Effector memory CD4-positive, alpha-beta T cell (primary cell): Measurements from ENCODE around the gene KIAA1755.

Experiments
- DNase-seq, 3 donors: peaks; one replicate each; pipeline ENCODE4 v3.0.0-alpha.2; 2020
- H3K27ac ChIP-seq: 2 replicates; pipeline ENCODE4 v1.7.0; 2013; ENCODE audit warnings: mild to moderate bottlenecking, low read length, moderate library complexity; ENCODE audit not compliant: insufficient read depth, poor library complexity, severe bottlenecking
- H3K27me3 ChIP-seq: replicated peaks from 2 replicates; pipeline ENCODE4 v1.7.0; 2013; ENCODE audit warnings: mild to moderate bottlenecking, low read length; ENCODE audit not compliant: insufficient read depth, control insufficient read depth, poor library complexity, severe bottlenecking
- H3K36me3 ChIP-seq: 2 replicates; pipeline ENCODE4 v1.7.0; 2013; ENCODE audit warnings: mild to moderate bottlenecking, low read length, moderate library complexity; ENCODE audit not compliant: control insufficient read depth, insufficient read depth
- H3K4me1 ChIP-seq: 2 replicates; pipeline ENCODE4 v1.7.0; 2013; ENCODE audit warnings: low read length, mild to moderate bottlenecking; ENCODE audit not compliant: control insufficient read depth, insufficient read depth, poor library complexity, severe bottlenecking
- H3K4me3 ChIP-seq: 2 replicates; pipeline ENCODE4 v1.7.0; 2013; ENCODE audit warnings: low read length, low read depth, mild to moderate bottlenecking; ENCODE audit not compliant: insufficient read depth, poor library complexity, severe bottlenecking
- H3K9me3 ChIP-seq: 2 replicates; pipeline ENCODE4 v1.7.0; 2013; ENCODE audit warnings: mild to moderate bottlenecking, low read length, moderate library complexity; ENCODE audit not compliant: control insufficient read depth

The KIAA1755 gene

GRCh38 chr20:38214256-38215193, 46.0 kb downstream of the KIAA1755 start:
- H3K27ac ChIP-seq = no peak overlapping the region
- H3K36me3 ChIP-seq = no peaks in the 10 kb centered on the region
- no peaks in the 10 kb centered on the region for H3K9me3 ChIP-seq
- H3K27me3 ChIP-seq = no peaks in the 10 kb centered on the region
- no peaks in the 10 kb centered on the region for H3K4me1 ChIP-seq
- no peak for DNase-seq
- H3K4me3 ChIP-seq = no peak overlapping the region

- Histone ChIP-seq H3K4me3 (no peak overlapping the region), H3K9me3 (no peaks in the 10 kb centered on the region), H3K27ac (no peak overlapping the region), H3K4me1 (no peaks in the 10 kb centered on the region), H3K27me3 (no peaks in the 10 kb centered on the region), H3K36me3 (no peaks in the 10 kb centered on the region)
- DNase-seq = no peak
These were observed 47.0 kb downstream of the KIAA1755 start for GRCh38 chr20:38213607-38213940.

GRCh38 chr20:38212806-38213606, 47.5 kb downstream of the KIAA1755 start:
- no peak overlapping the region for H3K27ac ChIP-seq
- H3K9me3 ChIP-seq = no peaks in the 10 kb centered on the region
- H3K36me3 ChIP-seq = no peaks in the 10 kb centered on the region
- no peak overlapping the region for H3K4me3 ChIP-seq
- no peak for DNase-seq
- H3K27me3 ChIP-seq = no peaks in the 10 kb centered on the region
- H3K4me1 ChIP-seq = no peaks in the 10 kb centered on the region

- Histone ChIP-seq H3K4me3 (no peak overlapping the region), H3K9me3 (no peaks in the 10 kb centered on the region), H3K36me3 (no peaks in the 10 kb centered on the region), H3K4me1 (no peaks in the 10 kb centered on the region), H3K27ac (no peak overlapping the region), H3K27me3 (no peaks in the 10 kb centered on the region)
- no peak for DNase-seq
These were observed 49.1 kb downstream of the KIAA1755 start for GRCh38 chr20:38211200-38212097.

GRCh38 chr20:38210741-38211140, 49.8 kb downstream of the KIAA1755 start:
- H3K9me3 ChIP-seq = no peaks in the 10 kb centered on the region
- no peaks in the 10 kb centered on the region for H3K4me1 ChIP-seq
- no peaks in the 10 kb centered on the region for H3K27me3 ChIP-seq
- H3K4me3 ChIP-seq = no peak overlapping the region
- H3K27ac ChIP-seq = no peak overlapping the region
- DNase-seq = no peak
- H3K36me3 ChIP-seq = no peaks in the 10 kb centered on the region

GRCh38 chr20:38209736-38210405, 50.7 kb downstream of the KIAA1755 start:
- H3K4me1 ChIP-seq = no peaks in the 10 kb centered on the region
- H3K4me3 ChIP-seq = no peak overlapping the region
- no peaks in the 10 kb centered on the region for H3K9me3 ChIP-seq
- no peaks in the 10 kb centered on the region for H3K36me3 ChIP-seq
- H3K27ac ChIP-seq = no peak overlapping the region
- no peak for DNase-seq
- no peaks in the 10 kb centered on the region for H3K27me3 ChIP-seq

GRCh38 chr20:38209054-38209675, 51.4 kb downstream of the KIAA1755 start:
- Histone ChIP-seq H3K4me3 (no peak overlapping the region), H3K27ac (no peak overlapping the region), H3K4me1 (no peaks in the 10 kb centered on the region), H3K27me3 (no peaks in the 10 kb centered on the region), H3K9me3 (no peaks in the 10 kb centered on the region), H3K36me3 (no peaks in the 10 kb centered on the region)
- DNase-seq = no peak

GRCh38 chr20:38208523-38208922, 52.0 kb downstream of the KIAA1755 start:
- Histone ChIP-seq H3K4me1 (no peaks in the 10 kb centered on the region), H3K36me3 (no peaks in the 10 kb centered on the region), H3K27ac (no peak overlapping the region), H3K4me3 (no peak overlapping the region), H3K9me3 (no peaks in the 10 kb centered on the region), H3K27me3 (no peaks in the 10 kb centered on the region)
- no peak for DNase-seq

- Histone ChIP-seq H3K4me1 (no peaks in the 10 kb centered on the region), H3K27me3 (no peaks in the 10 kb centered on the region), H3K4me3 (no peak overlapping the region), H3K36me3 (no peaks in the 10 kb centered on the region), H3K27ac (no peak overlapping the region), H3K9me3 (no peaks in the 10 kb centered on the region)
- DNase-seq = no peak
These were observed 52.4 kb downstream of the KIAA1755 start for GRCh38 chr20:38208088-38208487.
